ENCODE measurements around the gene ZNF429.
"Not testable (repeated sequence)": the region's sequence is repeated elsewhere in the genome, so short reads cannot be mapped to it uniquely, and the experiment has no call there.

The ZNF429 gene

GRCh38 chr19:21590867-21591266 is 85.5 kb downstream of the ZNF429 start:
- Mint-ChIP-seq H3K36me3 (ENCODE audit: low read depth) (no peaks in the 10 kb centered on the region), H3K27ac (no peak overlapping the region), H3K4me3 (no peak overlapping the region), H3K9me3 (peaks cover 5% of the 10 kb centered on the region), H3K4me1 (ENCODE audit: low read depth) (peaks cover 3% of the 10 kb centered on the region), H3K27me3 (peaks cover 5% of the 10 kb centered on the region)
- no peak for DNase-seq

GRCh38 chr19:21593008-21593481 is 87.6 kb downstream of the ZNF429 start:
- no peaks in the 10 kb centered on the region for H3K27me3 Mint-ChIP-seq
- H3K9me3 Mint-ChIP-seq, result peaks cover 5% of the 10 kb centered on the region
- H3K36me3 Mint-ChIP-seq (ENCODE audit: low read depth), result no peaks in the 10 kb centered on the region
- no peak overlapping the region for H3K27ac Mint-ChIP-seq
- DNase-seq, result no peak
- no peak overlapping the region for H3K4me3 Mint-ChIP-seq
- H3K4me1 Mint-ChIP-seq (ENCODE audit: low read depth), result no peaks in the 10 kb centered on the region

GRCh38 chr19:21593502-21593901 is 88.1 kb downstream of the ZNF429 start:
- no peak overlapping the region for H3K27ac Mint-ChIP-seq
- peaks cover 5% of the 10 kb centered on the region for H3K9me3 Mint-ChIP-seq

DNA sequence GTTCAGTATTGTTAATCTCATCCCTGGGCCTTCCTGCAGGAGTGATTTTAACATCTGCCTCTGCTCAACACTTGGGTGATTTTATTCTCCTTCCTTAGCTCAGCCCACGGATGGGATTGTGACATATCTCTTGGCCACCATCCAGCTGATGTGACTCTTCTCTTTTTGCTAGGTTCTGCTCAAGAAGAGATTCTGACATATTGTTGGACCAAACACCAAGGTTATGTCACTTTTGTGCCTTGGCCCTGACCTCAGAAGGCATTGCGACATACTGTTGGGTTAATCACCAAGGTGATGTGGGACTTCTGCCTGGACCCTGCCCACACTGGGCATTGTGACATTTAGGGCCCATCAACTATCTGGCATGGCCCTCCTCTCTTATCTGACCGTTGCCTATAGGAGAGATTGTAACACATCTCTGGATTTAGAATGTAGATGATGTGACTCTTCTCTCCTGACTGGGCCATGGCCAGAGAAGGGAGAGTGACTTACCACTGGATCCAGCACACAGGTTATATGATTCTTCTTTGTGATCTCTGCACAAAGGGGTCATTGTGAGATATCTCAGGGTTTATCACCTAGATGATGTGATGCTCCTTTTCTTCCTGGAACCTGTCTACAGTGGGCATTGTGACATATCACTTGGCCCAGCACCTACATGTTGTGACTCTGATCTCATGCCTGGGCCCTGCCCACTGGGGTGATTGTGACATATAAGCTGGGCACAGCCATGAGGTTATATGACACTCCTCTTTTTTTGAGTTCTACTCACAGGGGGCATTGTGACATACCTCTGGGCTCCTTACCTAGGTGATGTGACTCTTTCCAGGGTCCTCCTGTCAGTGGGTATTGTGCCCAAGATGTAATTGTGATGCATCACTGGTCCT is 88.8 kb downstream of the ZNF429 start:
- no peaks in the 10 kb centered on the region for H3K4me1 Mint-ChIP-seq (ENCODE audit: low read depth)
- H3K27ac Mint-ChIP-seq, result no peak overlapping the region
- DNase-seq, result no peak
- H3K36me3 Mint-ChIP-seq (ENCODE audit: low read depth), result no peaks in the 10 kb centered on the region
- H3K27me3 Mint-ChIP-seq, result no peaks in the 10 kb centered on the region
- H3K9me3 Mint-ChIP-seq, result peaks cover 5% of the 10 kb centered on the region
- no peak overlapping the region for H3K4me3 Mint-ChIP-seq

More at GRCh38 chr19:21593502-21593901, 88.1 kb downstream of the ZNF429 start:
- Mint-ChIP-seq H3K4me3 (no peak overlapping the region), H3K36me3 (ENCODE audit: low read depth) (no peaks in the 10 kb centered on the region), H3K4me1 (ENCODE audit: low read depth) (no peaks in the 10 kb centered on the region), H3K27me3 (no peaks in the 10 kb centered on the region)
- no peak for DNase-seq

GRCh38 chr19:21595185-21595584 is 89.8 kb downstream of the ZNF429 start:
- Mint-ChIP-seq H3K9me3 (no peaks in the 10 kb centered on the region), H3K4me1 (ENCODE audit: low read depth) (no peaks in the 10 kb centered on the region), H3K36me3 (ENCODE audit: low read depth) (no peaks in the 10 kb centered on the region), H3K27me3 (no peaks in the 10 kb centered on the region), H3K4me3 (no peak overlapping the region), H3K27ac (no peak overlapping the region)
- DNase-seq, result no peak

- no peaks in the 10 kb centered on the region for H3K9me3 Mint-ChIP-seq
- H3K4me1 Mint-ChIP-seq (ENCODE audit: low read depth), result peaks cover 23% of the 10 kb centered on the region
- H3K4me3 Mint-ChIP-seq, result no peak overlapping the region
Observed at GRCh38 chr19:21602082-21602658, 96.8 kb downstream of the ZNF429 start.

GRCh38 chr19:21602659-21603430 is 97.4 kb downstream of the ZNF429 start:
- not testable (repeated sequence) for H3K9me3 Mint-ChIP-seq; H3K27ac Mint-ChIP-seq; H3K4me3 Mint-ChIP-seq; H3K36me3 Mint-ChIP-seq (ENCODE audit: low read depth); H3K27me3 Mint-ChIP-seq; DNase-seq
- H3K4me1 Mint-ChIP-seq (ENCODE audit: low read depth), result peaks cover 23% of the 10 kb centered on the region

More at GRCh38 chr19:21602082-21602658, 96.8 kb downstream of the ZNF429 start:
- Mint-ChIP-seq H3K27me3 (no peaks in the 10 kb centered on the region), H3K36me3 (ENCODE audit: low read depth) (peaks cover 6% of the 10 kb centered on the region), H3K27ac (no peak overlapping the region)
- DNase-seq, result no peak

GRCh38 chr19:21603431-21604231 is 98.2 kb downstream of the ZNF429 start:
- H3K27ac Mint-ChIP-seq, result no peak overlapping the region
- DNase-seq, result no peak
- peaks cover 23% of the 10 kb centered on the region for H3K4me1 Mint-ChIP-seq (ENCODE audit: low read depth)
- peaks cover 6% of the 10 kb centered on the region for H3K36me3 Mint-ChIP-seq (ENCODE audit: low read depth)
- no peaks in the 10 kb centered on the region for H3K9me3 Mint-ChIP-seq
- no peaks in the 10 kb centered on the region for H3K27me3 Mint-ChIP-seq
- H3K4me3 Mint-ChIP-seq, result peak overlapping the region; percentile 82

GRCh38 chr19:21604351-21604926 is 99.0 kb downstream of the ZNF429 start:
- no peak for DNase-seq
- Mint-ChIP-seq H3K9me3 (no peaks in the 10 kb centered on the region), H3K4me1 (ENCODE audit: low read depth) (peaks cover 23% of the 10 kb centered on the region), H3K27me3 (no peaks in the 10 kb centered on the region), H3K36me3 (ENCODE audit: low read depth) (peaks cover 6% of the 10 kb centered on the region), H3K4me3 (peak overlapping the region; percentile 82), H3K27ac (peak overlapping the region; percentile 85)

Measured in activated T-cell treated with anti-CD3 and anti-CD28 coated beads, Interleukin-2, amount 50 U/mL, for 24 hours (primary cell).